NT2/D1 (cell line): Measurements from ENCODE around the gene CNIH2.
A peak's percentile ranks its signal among the peaks of the same experiment; 100 is the strongest.

Source experiments
- DNase-seq: peaks from one replicate; pipeline ENCODE4 v3.0.0-alpha.2; 2011; ENCODE audit warnings: low read depth, low spot score
- H3K27me3 ChIP-seq: 2 replicates; pipeline ENCODE4 v1.6.0; 2011; ENCODE audit warnings: mild to moderate bottlenecking; ENCODE audit not compliant: insufficient read length, insufficient read depth
- H3K36me3 ChIP-seq: 2 replicates; pipeline ENCODE4 v1.6.1; 2011; ENCODE audit warnings: mild to moderate bottlenecking, low read length, mixed read lengths; ENCODE audit not compliant: insufficient read depth, insufficient read length
- H3K4me1 ChIP-seq: 2 replicates; pipeline ENCODE4 v1.5.1; 2011; ENCODE audit not compliant: insufficient read depth, insufficient read length
- H3K4me3 ChIP-seq: 2 replicates; pipeline ENCODE4 v1.5.1; 2011; ENCODE audit warnings: low read depth; ENCODE audit not compliant: insufficient read length
- H3K9ac ChIP-seq: 2 replicates; pipeline ENCODE4 v1.6.0; 2011; ENCODE audit warnings: low read depth; ENCODE audit not compliant: insufficient read length
- H3K9me3 ChIP-seq: 2 replicates; pipeline ENCODE4 v1.5.1; 2011; ENCODE audit warnings: mild to moderate bottlenecking, low read length; ENCODE audit not compliant: insufficient read depth
- SUZ12 ChIP-seq: IDR thresholded peaks from 2 replicates; pipeline ENCODE4 v1.6.1; 2011; ENCODE audit not compliant: insufficient read length, insufficient read depth; ENCODE audit errors: extremely low read depth
- YY1 ChIP-seq: IDR thresholded peaks from 2 replicates; pipeline ENCODE4 v1.6.1; 2011; ENCODE audit not compliant: insufficient read length, insufficient read depth
- ZNF274 ChIP-seq: IDR thresholded peaks from 2 replicates; pipeline ENCODE4 v1.6.1; 2011; ENCODE audit warnings: mild to moderate bottlenecking, low read depth, low read length

The CNIH2 gene

GRCh38 chr11:66289548-66290329 is 11.8 kb downstream of the CNIH2 start:
- DNase-seq, result peak; percentile 72
- H3K4me3 ChIP-seq, result peak overlapping the region; percentile 90
- H3K9ac ChIP-seq, result peak overlapping the region; percentile 77
- peaks cover 49% of the 10 kb centered on the region for H3K27me3 ChIP-seq
- peaks cover 24% of the 10 kb centered on the region for H3K4me1 ChIP-seq
- H3K36me3 ChIP-seq, result peaks cover 30% of the 10 kb centered on the region
- TF ChIP-seq ZNF274, result no peak
- H3K9me3 ChIP-seq, result no peaks in the 10 kb centered on the region

- Histone ChIP-seq H3K9ac (no peak overlapping the region), H3K4me3 (peak overlapping the region; percentile 90), H3K27me3 (peaks cover 49% of the 10 kb centered on the region), H3K36me3 (peaks cover 25% of the 10 kb centered on the region), H3K4me1 (peaks cover 24% of the 10 kb centered on the region), H3K9me3 (no peaks in the 10 kb centered on the region)
- no peak for DNase-seq
- TF ChIP-seq SUZ12, result no peak
- TF ChIP-seq YY1, result no peak
- no peak for TF ChIP-seq ZNF274
These were observed 12.3 kb downstream of the CNIH2 start for GRCh38 chr11:66290330-66290621.

DNA sequence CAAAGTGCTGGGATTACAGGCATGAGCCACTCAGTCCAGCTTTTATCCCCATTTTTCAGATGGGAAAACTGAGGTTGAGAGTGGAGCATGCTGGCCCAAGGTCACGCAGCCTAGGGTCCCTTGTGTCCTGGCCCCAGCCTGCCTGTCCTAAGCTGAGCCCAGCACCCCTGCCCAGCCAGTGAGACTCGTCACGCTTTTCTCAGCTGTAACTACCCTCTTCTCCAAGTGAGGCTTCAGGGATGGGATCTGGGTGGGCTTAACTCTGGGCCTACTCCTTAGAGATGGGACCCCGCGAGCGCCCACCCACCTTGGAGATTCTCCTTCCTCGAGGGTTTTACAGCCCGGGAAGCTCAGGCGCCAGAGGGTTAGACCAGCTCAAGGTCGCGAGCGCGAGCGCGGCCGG is 13.3 kb downstream of the CNIH2 start:
- DNase-seq, result no peak
- peak overlapping the region; percentile 73 for H3K9ac ChIP-seq
- no peaks in the 10 kb centered on the region for H3K9me3 ChIP-seq
- peaks cover 16% of the 10 kb centered on the region for H3K36me3 ChIP-seq
- peaks cover 30% of the 10 kb centered on the region for H3K4me1 ChIP-seq
- peaks cover 55% of the 10 kb centered on the region for H3K27me3 ChIP-seq
- TF ChIP-seq YY1, result no peak
- peak overlapping the region; percentile 41 for H3K4me3 ChIP-seq

DNA sequence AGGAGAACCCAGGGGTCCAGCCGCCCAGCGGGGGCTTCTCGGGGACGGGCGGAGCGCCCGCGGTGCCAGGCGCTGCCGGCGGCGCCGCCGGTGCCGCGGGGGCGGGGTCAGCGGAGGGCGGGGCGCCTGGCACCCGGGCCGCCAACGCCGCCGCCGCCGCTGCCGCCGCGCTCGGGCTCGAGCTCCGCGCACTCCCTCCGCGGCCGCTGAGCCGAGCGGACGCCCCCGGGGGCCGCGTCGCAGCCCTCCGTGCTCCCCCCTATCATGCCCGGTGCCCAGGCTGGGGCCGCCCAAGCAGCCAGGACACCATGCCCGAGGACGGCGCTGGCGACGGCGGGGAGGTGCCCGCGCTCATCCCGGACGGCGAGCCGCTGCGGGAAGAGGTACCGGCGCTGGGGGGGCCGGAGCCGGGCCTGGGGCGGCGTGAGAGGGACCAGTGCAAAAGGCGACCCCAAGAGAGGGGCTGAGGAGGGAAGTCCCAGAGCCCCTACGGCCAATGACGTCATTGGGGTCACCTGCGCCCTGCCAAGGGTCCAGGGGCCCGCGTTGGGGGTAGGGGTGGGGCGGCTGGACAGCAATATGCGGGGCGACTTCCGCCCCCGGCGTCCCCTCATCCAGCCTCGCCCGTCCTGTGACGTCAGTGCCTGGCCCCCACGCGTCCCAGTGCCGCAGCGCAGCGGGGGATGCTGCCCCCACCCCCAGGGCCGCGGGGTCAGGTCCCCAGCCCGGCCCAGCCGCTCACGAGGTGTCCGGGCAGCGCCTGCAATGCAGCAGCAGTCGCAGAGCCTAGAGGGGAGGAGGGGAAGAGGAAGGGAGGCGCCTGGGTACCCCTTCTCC is 13.9 kb downstream of the CNIH2 start, which contains the start of gene TMEM151A:
Gene TMEM151A (plus strand): TSS at position 189 of the 837 bp plus-strand sequence. CDS start 120 bp downstream, at position 309.
- Histone ChIP-seq H3K27me3 (peaks cover 55% of the 10 kb centered on the region), H3K9ac (peak within 1 kb of the TSS; percentile 73), H3K36me3 (peaks cover 10% of the 10 kb centered on the region), H3K9me3 (no peaks in the 10 kb centered on the region), H3K4me1 (peaks cover 36% of the 10 kb centered on the region), H3K4me3 (peak within 1 kb of the TSS; percentile 41)
- DNase-seq, result no peak
- TF ChIP-seq ZNF274 (no peak), YY1 (no peak), SUZ12 (no peak)

DNA sequence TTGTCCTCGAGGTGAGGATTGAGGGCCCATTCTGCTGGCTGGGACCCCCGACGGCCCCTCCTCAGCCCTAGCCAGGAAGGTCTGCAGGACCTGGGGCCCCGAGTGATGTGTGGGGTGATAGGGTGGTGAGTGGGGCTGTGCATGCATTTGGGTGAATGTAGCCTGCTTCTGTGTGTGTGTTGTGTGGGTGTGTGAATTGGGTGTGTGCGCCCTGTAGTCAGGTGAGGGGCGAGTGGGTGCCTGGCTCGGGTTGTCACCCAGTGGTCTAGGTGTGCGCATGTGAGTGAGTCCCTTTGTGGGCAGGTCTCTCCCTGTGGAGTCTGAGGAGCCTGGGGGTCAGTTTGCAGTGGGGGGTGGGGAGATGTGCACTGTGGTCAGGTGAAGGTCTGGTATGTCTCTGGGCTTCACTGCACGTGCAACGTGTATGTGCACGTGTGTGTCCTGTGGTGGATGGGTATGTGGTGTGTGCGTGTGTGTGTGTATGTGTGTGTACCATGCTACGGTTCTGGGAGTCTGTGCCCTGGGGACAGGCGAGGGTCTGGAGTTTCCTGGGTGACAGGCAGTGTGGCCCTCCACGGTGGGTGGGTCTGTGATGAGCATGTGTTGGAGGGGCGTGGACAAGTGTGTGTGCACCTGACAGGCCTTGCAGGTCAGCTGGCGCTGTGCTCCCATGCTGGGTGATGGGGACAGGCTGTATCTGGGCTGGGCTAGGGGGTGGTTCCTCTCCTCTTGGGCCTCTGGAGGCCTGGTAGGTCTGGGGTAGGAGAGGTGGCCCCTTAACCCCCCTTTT is 14.8 kb downstream of the CNIH2 start:
- Histone ChIP-seq H3K36me3 (peaks cover 3% of the 10 kb centered on the region), H3K4me3 (peak overlapping the region; percentile 10), H3K4me1 (peaks cover 37% of the 10 kb centered on the region), H3K27me3 (peaks cover 55% of the 10 kb centered on the region), H3K9ac (peak overlapping the region; percentile 26), H3K9me3 (no peaks in the 10 kb centered on the region)
- TF ChIP-seq SUZ12, result no peak
- no peak for TF ChIP-seq YY1
- no peak for TF ChIP-seq ZNF274
- no peak for DNase-seq

GRCh38 chr11:66293352-66293751 is 15.4 kb downstream of the CNIH2 start:
- no peak overlapping the region for H3K9ac ChIP-seq
- DNase-seq, result no peak
- H3K4me3 ChIP-seq, result no peak overlapping the region
- H3K36me3 ChIP-seq, result no peaks in the 10 kb centered on the region
- peaks cover 34% of the 10 kb centered on the region for H3K4me1 ChIP-seq
- no peaks in the 10 kb centered on the region for H3K9me3 ChIP-seq
- no peak for TF ChIP-seq ZNF274
- no peak for TF ChIP-seq SUZ12
- no peak for TF ChIP-seq YY1
- H3K27me3 ChIP-seq, result peaks cover 55% of the 10 kb centered on the region
